ENCODE data around the gene DNASE1L1.
"Not testable (repeated sequence)": the region's sequence is repeated elsewhere in the genome, so short reads cannot be mapped to it uniquely, and the experiment has no call there.

Gene DNASE1L1

DNA sequence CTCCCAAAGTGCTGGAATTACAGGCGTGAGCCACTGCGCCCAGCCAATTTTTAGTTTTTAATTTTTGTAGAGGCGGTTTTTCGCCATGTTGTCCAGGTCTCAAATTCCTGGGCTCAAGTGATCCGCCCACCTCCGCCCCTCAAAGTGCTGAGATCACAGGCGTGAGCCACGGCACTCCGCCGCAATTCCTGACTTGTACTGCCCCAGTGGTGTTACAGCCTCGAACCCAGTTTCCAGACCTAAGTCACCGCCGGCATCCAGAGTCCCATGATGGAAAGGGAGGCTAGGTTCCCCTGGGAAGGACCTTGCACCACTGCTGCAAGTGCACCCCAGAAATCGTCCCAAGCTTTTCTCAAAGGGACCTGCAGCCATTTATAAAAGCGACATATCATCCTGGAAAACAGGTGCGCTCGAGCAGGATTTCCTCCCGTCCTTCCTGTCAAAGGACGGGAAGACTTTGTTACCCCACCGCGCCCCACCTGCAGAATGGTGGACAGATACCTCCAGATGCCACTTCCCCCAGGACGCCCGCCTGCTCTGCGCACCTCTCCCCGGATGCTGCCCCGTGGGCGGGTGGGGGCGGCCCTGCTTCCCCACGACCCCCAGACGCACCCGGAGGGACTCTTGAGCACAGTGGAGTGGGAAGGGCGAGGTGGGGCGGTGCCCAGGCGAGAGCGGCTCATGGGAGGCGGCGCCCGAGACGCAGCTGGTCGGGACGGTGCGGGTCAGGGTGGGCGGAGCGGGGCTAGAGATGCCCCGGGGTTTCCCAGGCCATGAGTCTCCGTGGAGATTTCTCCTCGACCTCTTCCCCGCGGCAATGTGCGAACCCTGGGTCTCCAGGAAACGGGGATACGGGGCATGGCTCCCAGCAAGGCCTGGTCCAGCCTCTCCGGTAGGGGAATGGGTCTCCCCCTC, 11.8 kb downstream of the DNASE1L1 start:
- H3K27me3 ChIP-seq (replicated peaks in 2 of 5; ENCODE audit: control insufficient read depth in 4 of 5, insufficient read depth in 5 of 5, low read length in 4 of 5), result no peaks in the 10 kb centered on the region
- H3K4me3 ChIP-seq (ENCODE audit: control insufficient read depth in 1 of 7, extremely low read depth in 1 of 7, insufficient read depth in 4 of 7, low read depth in 2 of 7, low read length in 6 of 7), result peak overlapping the region; percentile 37 to 89 (median 71)
- POLR2A ChIA-PET, result interaction anchor here (0.6 to 3.0 kb wide), 6 partner anchors 12 to 398 kb away, joined by 3 to 18 read pairs (median 6); partner anchors contain the start of genes DNASE1L1, SLC10A3 and TAFAZZIN
- H3K27ac ChIP-seq (ENCODE audit: insufficient read depth in 1 of 2, low read depth in 1 of 2, low read length in 2 of 2, poor library complexity in 1 of 2, severe bottlenecking in 2 of 2), result peak overlapping the region; percentile 94 to 97
- H3K36me3 ChIP-seq (ENCODE audit: control insufficient read depth in 4 of 4, insufficient read depth in 4 of 4, low read length in 3 of 4), result peaks cover 0 to 24% (median 13%) of the 10 kb centered on the region in 4 experiments
- H3K4me1 ChIP-seq (ENCODE audit: control extremely low read depth in 1 of 4, control insufficient read depth in 4 of 4, insufficient read depth in 4 of 4, low read length in 3 of 4), result peaks cover 0 to 22% (median 12%) of the 10 kb centered on the region in 4 experiments
- H3K9me3 ChIP-seq (ENCODE audit: control extremely low read depth in 1 of 5, control insufficient read depth in 4 of 5, insufficient read depth in 2 of 5, low read depth in 1 of 5, low read length in 4 of 5), result peaks cover 0 to 9% (median 0%) of the 10 kb centered on the region in 5 experiments
- 48% methylated on average over 48 of the region's 53 CpGs for WGBS (ENCODE audit: insufficient coverage)
- CTCF ChIA-PET, result interaction anchor here (0.8 to 1.4 kb wide), 3 partner anchors 15 to 144 kb away, joined by 3 to 4 read pairs (median 3); no protein-coding TSS in a partner anchor
- peak in 2 of 3 donors; percentile 65 to 67 for DNase-seq

DNA sequence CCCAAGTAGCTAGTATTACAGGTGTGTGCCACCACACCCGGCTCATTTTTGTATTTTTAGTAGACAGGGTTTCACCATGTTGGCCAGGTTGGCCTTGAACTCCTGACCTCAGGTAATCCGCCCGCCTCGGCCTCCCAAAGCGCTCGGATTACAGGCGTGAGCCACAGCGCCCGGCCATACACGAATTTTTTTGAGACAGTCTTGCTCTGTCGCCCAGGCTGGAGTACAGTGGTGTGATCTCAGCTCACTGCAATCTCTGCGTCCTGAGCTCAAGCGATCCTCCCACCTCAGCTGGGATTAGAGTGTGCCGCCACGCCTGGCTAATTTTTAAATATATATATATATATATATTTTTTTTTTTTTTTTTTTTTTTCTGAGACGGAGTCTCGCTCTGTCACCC, 12.7 kb downstream of the DNASE1L1 start:
- H3K4me3 ChIP-seq (ENCODE audit: control insufficient read depth in 1 of 7, extremely low read depth in 1 of 7, insufficient read depth in 4 of 7, low read depth in 2 of 7, low read length in 6 of 7); H3K9me3 ChIP-seq (ENCODE audit: control extremely low read depth in 1 of 5, control insufficient read depth in 4 of 5, insufficient read depth in 2 of 5, low read depth in 1 of 5, low read length in 4 of 5); DNase-seq; H3K27ac ChIP-seq (ENCODE audit: insufficient read depth in 1 of 2, low read depth in 1 of 2, low read length in 2 of 2, poor library complexity in 1 of 2, severe bottlenecking in 2 of 2); H3K27me3 ChIP-seq (replicated peaks in 2 of 5; ENCODE audit: control insufficient read depth in 4 of 5, insufficient read depth in 5 of 5, low read length in 4 of 5); CTCF ChIA-PET: not testable (repeated sequence)
- peaks cover 0 to 22% (median 12%) of the 10 kb centered on the region in 4 experiments for H3K4me1 ChIP-seq (ENCODE audit: control extremely low read depth in 1 of 4, control insufficient read depth in 4 of 4, insufficient read depth in 4 of 4, low read length in 3 of 4)
- POLR2A ChIA-PET, result interaction anchor here (0.6 to 3.0 kb wide), 2 partner anchors 13 to 136 kb away, joined by 3 to 18 read pairs; partner anchors contain the start of gene DNASE1L1
- H3K36me3 ChIP-seq (ENCODE audit: control insufficient read depth in 4 of 4, insufficient read depth in 4 of 4, low read length in 3 of 4), result peaks cover 0 to 24% (median 13%) of the 10 kb centered on the region in 4 experiments
- 97% methylated on average over 9 of the region's 17 CpGs for WGBS (ENCODE audit: insufficient coverage)

DNA sequence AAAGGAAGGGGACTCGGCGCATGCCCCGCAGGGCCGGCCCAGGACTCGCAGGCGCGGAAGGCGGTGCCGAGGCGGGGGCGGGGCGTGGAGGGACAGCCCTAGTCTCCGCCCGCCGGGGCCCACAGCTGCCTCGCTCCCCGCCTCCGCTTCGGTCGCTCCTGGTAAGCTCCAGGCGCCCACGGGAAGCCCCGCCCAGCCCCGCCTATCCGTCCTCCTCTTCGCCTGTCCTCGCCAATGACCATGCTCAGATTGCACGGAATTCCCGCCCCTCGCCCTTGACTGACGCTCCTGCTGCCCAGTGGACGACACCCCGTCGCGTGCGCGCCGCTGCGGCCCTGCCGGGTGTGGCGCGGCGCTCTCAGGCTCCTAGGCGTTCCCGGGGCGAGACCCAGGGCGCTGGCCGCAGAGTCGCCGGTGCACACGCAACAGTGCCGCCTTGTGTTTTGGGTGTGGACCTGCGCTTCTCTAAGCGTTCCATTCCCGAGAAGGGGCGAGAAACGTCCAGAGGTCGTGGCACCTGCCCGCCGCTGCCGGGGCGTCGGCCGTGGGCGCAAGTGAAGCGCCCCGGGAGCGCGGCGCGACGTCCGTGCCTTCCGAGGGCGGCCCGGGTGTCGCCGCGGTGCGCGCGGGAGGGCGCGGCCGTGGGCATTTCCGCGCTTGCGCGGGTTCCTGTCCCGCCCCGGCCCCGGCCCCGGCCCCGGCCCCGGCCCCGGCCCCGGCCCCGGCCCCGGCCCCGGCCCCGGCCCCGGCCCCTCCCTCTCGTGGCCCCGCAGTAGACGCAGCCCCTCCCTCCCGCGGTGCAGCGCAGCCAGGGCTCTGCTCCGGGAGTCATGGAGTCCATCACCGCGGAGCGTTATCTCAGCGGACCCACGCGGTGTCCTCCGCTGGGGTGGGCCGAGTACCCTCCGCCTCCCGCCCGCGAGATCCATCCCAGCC, 19.0 kb downstream of the DNASE1L1 start:
- H3K4me3 ChIP-seq (ENCODE audit: control insufficient read depth in 1 of 7, extremely low read depth in 1 of 7, insufficient read depth in 4 of 7, low read depth in 2 of 7, low read length in 6 of 7); H3K27ac ChIP-seq (ENCODE audit: insufficient read depth in 1 of 2, low read depth in 1 of 2, low read length in 2 of 2, poor library complexity in 1 of 2, severe bottlenecking in 2 of 2); CTCF ChIA-PET; H3K9me3 ChIP-seq (ENCODE audit: control extremely low read depth in 1 of 5, control insufficient read depth in 4 of 5, insufficient read depth in 2 of 5, low read depth in 1 of 5, low read length in 4 of 5); POLR2A ChIA-PET; DNase-seq; H3K27me3 ChIP-seq (replicated peaks in 2 of 5; ENCODE audit: control insufficient read depth in 4 of 5, insufficient read depth in 5 of 5, low read length in 4 of 5); H3K4me1 ChIP-seq (ENCODE audit: control extremely low read depth in 1 of 4, control insufficient read depth in 4 of 4, insufficient read depth in 4 of 4, low read length in 3 of 4); H3K36me3 ChIP-seq (ENCODE audit: control insufficient read depth in 4 of 4, insufficient read depth in 4 of 4, low read length in 3 of 4): not testable (repeated sequence)
- no CpG with 5 or more reads among the region's 121 CpGs for WGBS (ENCODE audit: insufficient coverage)

DNA sequence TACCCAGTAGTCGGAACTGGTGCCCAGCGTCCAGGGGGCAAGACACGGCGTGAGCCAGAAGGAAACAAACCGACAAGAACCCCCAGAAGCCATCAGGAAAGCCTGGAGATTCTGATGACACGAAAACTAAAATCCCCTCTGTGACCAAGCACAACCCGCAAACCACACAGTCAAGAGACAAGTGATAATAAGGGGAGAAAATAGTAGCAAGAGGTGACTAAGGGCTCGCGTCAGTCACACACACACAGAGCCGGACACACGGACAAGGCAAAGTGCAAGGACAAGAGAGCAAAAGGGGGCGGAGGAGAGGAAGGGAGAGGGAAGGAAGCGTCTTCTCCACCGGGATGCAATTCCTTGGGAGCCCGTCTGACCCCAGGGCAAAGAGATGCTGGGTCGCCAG, 20.4 kb downstream of the DNASE1L1 start:
- H3K27me3 ChIP-seq (replicated peaks in 2 of 5; ENCODE audit: control insufficient read depth in 4 of 5, insufficient read depth in 5 of 5, low read length in 4 of 5); DNase-seq; H3K36me3 ChIP-seq (ENCODE audit: control insufficient read depth in 4 of 4, insufficient read depth in 4 of 4, low read length in 3 of 4); H3K4me1 ChIP-seq (ENCODE audit: control extremely low read depth in 1 of 4, control insufficient read depth in 4 of 4, insufficient read depth in 4 of 4, low read length in 3 of 4); H3K27ac ChIP-seq (ENCODE audit: insufficient read depth in 1 of 2, low read depth in 1 of 2, low read length in 2 of 2, poor library complexity in 1 of 2, severe bottlenecking in 2 of 2); POLR2A ChIA-PET; H3K9me3 ChIP-seq (ENCODE audit: control extremely low read depth in 1 of 5, control insufficient read depth in 4 of 5, insufficient read depth in 2 of 5, low read depth in 1 of 5, low read length in 4 of 5); H3K4me3 ChIP-seq (ENCODE audit: control insufficient read depth in 1 of 7, extremely low read depth in 1 of 7, insufficient read depth in 4 of 7, low read depth in 2 of 7, low read length in 6 of 7); CTCF ChIA-PET: not testable (repeated sequence)
- WGBS (ENCODE audit: insufficient coverage), result no CpG with 5 or more reads among the region's 16 CpGs

DNA sequence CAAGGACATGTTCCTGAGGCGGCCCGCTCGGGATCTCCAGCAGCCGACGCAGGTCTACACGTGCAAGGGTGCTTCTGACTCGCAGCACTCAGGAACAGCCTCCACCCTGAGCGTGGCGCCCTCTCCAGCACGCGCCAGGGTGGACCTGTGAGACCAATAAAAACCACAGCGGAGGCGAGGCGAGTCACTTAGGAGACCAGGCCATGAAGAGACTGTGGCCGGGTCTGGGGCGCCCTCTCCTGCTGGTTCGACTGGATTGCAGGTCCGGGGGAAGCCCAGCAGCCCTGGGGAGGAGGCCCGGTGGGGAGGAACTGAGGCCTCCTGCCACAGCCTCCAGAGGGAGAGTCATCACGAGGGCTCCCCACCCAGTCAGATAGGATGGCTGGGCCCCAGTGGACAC, 21.0 kb downstream of the DNASE1L1 start:
- DNase-seq, POLR2A ChIA-PET: not testable (repeated sequence)
- WGBS (ENCODE audit: insufficient coverage), result no CpG with 5 or more reads among the region's 20 CpGs

DNA sequence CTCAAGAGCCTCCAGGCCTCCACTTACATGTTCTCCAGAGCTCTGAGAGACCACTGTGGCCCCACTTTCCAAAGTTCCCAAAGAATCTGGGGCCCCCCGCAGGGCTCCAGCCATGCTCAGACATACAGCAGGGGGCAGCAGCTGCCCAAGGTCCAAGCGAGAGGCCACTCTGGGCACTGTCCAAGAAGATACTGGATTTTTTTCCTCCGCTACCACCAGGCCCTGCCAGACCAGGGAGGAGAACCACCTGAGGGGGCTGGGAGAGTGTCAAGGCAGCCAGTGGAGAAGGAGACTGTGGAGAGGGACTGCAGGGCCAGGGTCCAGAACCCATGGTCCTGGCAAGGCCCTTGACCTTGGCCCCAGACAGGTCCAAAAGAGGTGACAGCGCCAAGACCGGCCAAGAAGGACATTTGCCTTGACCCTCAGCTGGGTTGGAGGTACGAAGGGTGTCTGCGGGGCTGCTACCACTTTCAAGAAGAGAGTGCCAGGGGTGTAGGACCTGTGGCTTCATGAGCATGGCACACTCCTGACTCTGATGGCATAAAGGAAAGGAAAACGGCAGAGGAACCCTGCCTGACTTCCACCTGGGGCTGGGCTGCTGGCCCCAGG, 24.7 kb downstream of the DNASE1L1 start:
- 97% methylated on average over 7 of the region's 8 CpGs for WGBS (ENCODE audit: insufficient coverage)
- no peaks in the 10 kb centered on the region for H3K27me3 ChIP-seq (replicated peaks in 2 of 5; ENCODE audit: control insufficient read depth in 4 of 5, insufficient read depth in 5 of 5, low read length in 4 of 5)
- peaks cover 0 to 8% (median 2%) of the 10 kb centered on the region in 4 experiments for H3K36me3 ChIP-seq (ENCODE audit: control insufficient read depth in 4 of 4, insufficient read depth in 4 of 4, low read length in 3 of 4)
- CTCF ChIA-PET, result interaction anchor here (1.0 to 2.0 kb wide), 5 partner anchors 11 to 149 kb away, joined by 3 to 18 read pairs (median 3); partner anchors contain the start of gene FLNA
- DNase-seq, result peak in 1 of 3 donors; percentile 45
- peaks cover 0 to under 1% (median 0%) of the 10 kb centered on the region in 5 experiments for H3K9me3 ChIP-seq (ENCODE audit: control extremely low read depth in 1 of 5, control insufficient read depth in 4 of 5, insufficient read depth in 2 of 5, low read depth in 1 of 5, low read length in 4 of 5)
- no peak overlapping the region for H3K4me3 ChIP-seq (ENCODE audit: control insufficient read depth in 1 of 7, extremely low read depth in 1 of 7, insufficient read depth in 4 of 7, low read depth in 2 of 7, low read length in 6 of 7)
- POLR2A ChIA-PET, result interaction anchor here (0.9 kb wide), 1 partner anchor 13 kb away, joined by 3 read pairs; no protein-coding TSS in a partner anchor
- H3K4me1 ChIP-seq (ENCODE audit: control extremely low read depth in 1 of 4, control insufficient read depth in 4 of 4, insufficient read depth in 4 of 4, low read length in 3 of 4), result peaks cover 0 to 18% (median 14%) of the 10 kb centered on the region in 4 experiments
- no peak overlapping the region for H3K27ac ChIP-seq (ENCODE audit: insufficient read depth in 1 of 2, low read depth in 1 of 2, low read length in 2 of 2, poor library complexity in 1 of 2, severe bottlenecking in 2 of 2)

More for the DNA sequence above, 21.0 kb downstream of the DNASE1L1 start:
- H3K27ac ChIP-seq (ENCODE audit: insufficient read depth in 1 of 2, low read depth in 1 of 2, low read length in 2 of 2, poor library complexity in 1 of 2, severe bottlenecking in 2 of 2); H3K9me3 ChIP-seq (ENCODE audit: control extremely low read depth in 1 of 5, control insufficient read depth in 4 of 5, insufficient read depth in 2 of 5, low read depth in 1 of 5, low read length in 4 of 5); H3K36me3 ChIP-seq (ENCODE audit: control insufficient read depth in 4 of 4, insufficient read depth in 4 of 4, low read length in 3 of 4); H3K4me3 ChIP-seq (ENCODE audit: control insufficient read depth in 1 of 7, extremely low read depth in 1 of 7, insufficient read depth in 4 of 7, low read depth in 2 of 7, low read length in 6 of 7); H3K27me3 ChIP-seq (replicated peaks in 2 of 5; ENCODE audit: control insufficient read depth in 4 of 5, insufficient read depth in 5 of 5, low read length in 4 of 5); CTCF ChIA-PET; H3K4me1 ChIP-seq (ENCODE audit: control extremely low read depth in 1 of 4, control insufficient read depth in 4 of 4, insufficient read depth in 4 of 4, low read length in 3 of 4): not testable (repeated sequence)
